ENCODE measurements around the gene ECPAS. TPM values are rescaled to one million over a fixed set of nuclear protein-coding genes. Genes with fewer than 3 reads are reported as not detected.

ECPAS gene
- total and polyA plus RNA-seq, 2 experiments from 2014 or later: 32.1 to 65.6 TPM

GRCh38 chr9:111433082-111433481 is 51.1 kb downstream of the ECPAS start:
- no peak for DNase-seq (ENCODE audit: low spot score)
- H3K9me3 ChIP-seq (ENCODE audit: low read depth): no peaks in the 10 kb centered on the region
- H2AFZ ChIP-seq: no peak overlapping the region
- no peak overlapping the region for H3K27ac ChIP-seq
- H3K79me2 ChIP-seq: no peaks in the 10 kb centered on the region
- H3K4me1 ChIP-seq (ENCODE audit: insufficient read depth): no peaks in the 10 kb centered on the region
- H3K27me3 ChIP-seq: no peaks in the 10 kb centered on the region
- H3K9me2 ChIP-seq (replicated peaks; ENCODE audit: insufficient read depth): no peaks in the 10 kb centered on the region
- H4K20me1 ChIP-seq (ENCODE audit: insufficient read depth, poor library complexity, severe bottlenecking): peaks cover 2% of the 10 kb centered on the region
- TF ChIP-seq EZH2phosphoT487 (IDR thresholded peaks at IDR 0.05; ENCODE audit: low read depth, severe bottlenecking, unreplicated experiment) (no peak), EZH2 (IDR thresholded peaks at IDR 0.05; ENCODE audit: borderline replicate concordance) (no peak)
- TF ChIP-seq, protein P1, sequence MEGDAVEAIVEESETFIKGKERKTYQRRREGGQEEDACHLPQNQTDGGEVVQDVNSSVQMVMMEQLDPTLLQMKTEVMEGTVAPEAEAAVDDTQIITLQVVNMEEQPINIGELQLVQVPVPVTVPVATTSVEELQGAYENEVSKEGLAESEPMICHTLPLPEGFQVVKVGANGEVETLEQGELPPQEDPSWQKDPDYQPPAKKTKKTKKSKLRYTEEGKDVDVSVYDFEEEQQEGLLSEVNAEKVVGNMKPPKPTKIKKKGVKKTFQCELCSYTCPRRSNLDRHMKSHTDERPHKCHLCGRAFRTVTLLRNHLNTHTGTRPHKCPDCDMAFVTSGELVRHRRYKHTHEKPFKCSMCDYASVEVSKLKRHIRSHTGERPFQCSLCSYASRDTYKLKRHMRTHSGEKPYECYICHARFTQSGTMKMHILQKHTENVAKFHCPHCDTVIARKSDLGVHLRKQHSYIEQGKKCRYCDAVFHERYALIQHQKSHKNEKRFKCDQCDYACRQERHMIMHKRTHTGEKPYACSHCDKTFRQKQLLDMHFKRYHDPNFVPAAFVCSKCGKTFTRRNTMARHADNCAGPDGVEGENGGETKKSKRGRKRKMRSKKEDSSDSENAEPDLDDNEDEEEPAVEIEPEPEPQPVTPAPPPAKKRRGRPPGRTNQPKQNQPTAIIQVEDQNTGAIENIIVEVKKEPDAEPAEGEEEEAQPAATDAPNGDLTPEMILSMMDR (IDR thresholded peaks at IDR 0.05; ENCODE audit: poor library complexity): no peak
- H3K36me3 ChIP-seq (replicated peaks; ENCODE audit: insufficient read depth, low read depth): no peaks in the 10 kb centered on the region
- WGBS (ENCODE audit: low lambda C conversion rate, missing lambda C conversion rate): 86% methylated on average over 3 of the region's 3 CpGs
- H3K4me2 ChIP-seq: no peak overlapping the region
- no peak overlapping the region for H3K4me3 ChIP-seq

GRCh38 chr9:111431684-111432083 is 52.5 kb downstream of the ECPAS start:
- H3K4me1 ChIP-seq (ENCODE audit: insufficient read depth): no peaks in the 10 kb centered on the region
- no peaks in the 10 kb centered on the region for H3K9me3 ChIP-seq (ENCODE audit: low read depth)
- H3K9me2 ChIP-seq (replicated peaks; ENCODE audit: insufficient read depth): no peaks in the 10 kb centered on the region
- H3K79me2 ChIP-seq: no peaks in the 10 kb centered on the region
- DNase-seq (ENCODE audit: low spot score): no peak
- no peak overlapping the region for H3K4me2 ChIP-seq
- no peak overlapping the region for H3K4me3 ChIP-seq
- H3K27ac ChIP-seq: no peak overlapping the region
- no peaks in the 10 kb centered on the region for H3K27me3 ChIP-seq
- peaks cover 2% of the 10 kb centered on the region for H4K20me1 ChIP-seq (ENCODE audit: insufficient read depth, poor library complexity, severe bottlenecking)
- H2AFZ ChIP-seq: no peak overlapping the region
- TF ChIP-seq, protein P1 (IDR thresholded peaks at IDR 0.05; ENCODE audit: poor library complexity): no peak
- WGBS (ENCODE audit: low lambda C conversion rate, missing lambda C conversion rate): 81% methylated on average over 3 of the region's 3 CpGs
- H3K36me3 ChIP-seq (replicated peaks; ENCODE audit: insufficient read depth, low read depth): no peaks in the 10 kb centered on the region

DNA sequence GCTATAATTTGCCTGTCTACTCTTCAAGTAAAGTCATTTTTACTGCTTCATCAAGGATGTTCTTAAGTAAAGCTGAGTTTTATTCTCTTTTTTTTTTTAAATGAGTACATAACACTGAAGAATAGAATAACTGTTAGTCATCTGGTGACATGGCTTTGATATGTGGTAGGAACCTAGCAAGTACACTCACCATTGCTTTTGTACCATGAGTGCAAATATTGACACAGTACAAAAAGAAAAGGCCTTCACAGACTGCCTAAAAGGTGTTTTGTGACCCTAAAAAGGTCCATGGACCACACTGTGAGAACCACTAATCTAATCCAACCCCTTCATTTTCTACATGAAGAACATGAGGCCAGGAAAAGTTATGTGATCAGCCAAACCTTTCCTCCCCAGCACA is 55.0 kb downstream of the ECPAS start:
- Histone ChIP-seq H3K27me3 (no peaks in the 10 kb centered on the region), H4K20me1 (ENCODE audit: insufficient read depth, poor library complexity, severe bottlenecking) (peaks cover 1% of the 10 kb centered on the region), H3K9me2 (replicated peaks; ENCODE audit: insufficient read depth) (no peaks in the 10 kb centered on the region), H3K36me3 (replicated peaks; ENCODE audit: insufficient read depth, low read depth) (no peaks in the 10 kb centered on the region), H3K4me3 (no peak overlapping the region), H3K27ac (no peak overlapping the region), H3K4me2 (no peak overlapping the region), H3K79me2 (no peaks in the 10 kb centered on the region), H3K4me1 (ENCODE audit: insufficient read depth) (no peaks in the 10 kb centered on the region), H3K9me3 (ENCODE audit: low read depth) (no peaks in the 10 kb centered on the region), H2AFZ (no peak overlapping the region)
- no peak for DNase-seq (ENCODE audit: low spot score)
- no peak for TF ChIP-seq EZH2phosphoT487 (IDR thresholded peaks at IDR 0.05; ENCODE audit: low read depth, severe bottlenecking, unreplicated experiment)
- TF ChIP-seq, protein P1 (IDR thresholded peaks at IDR 0.05; ENCODE audit: poor library complexity): no peak
- no peak for TF ChIP-seq EZH2 (IDR thresholded peaks at IDR 0.05; ENCODE audit: borderline replicate concordance)

DNA sequence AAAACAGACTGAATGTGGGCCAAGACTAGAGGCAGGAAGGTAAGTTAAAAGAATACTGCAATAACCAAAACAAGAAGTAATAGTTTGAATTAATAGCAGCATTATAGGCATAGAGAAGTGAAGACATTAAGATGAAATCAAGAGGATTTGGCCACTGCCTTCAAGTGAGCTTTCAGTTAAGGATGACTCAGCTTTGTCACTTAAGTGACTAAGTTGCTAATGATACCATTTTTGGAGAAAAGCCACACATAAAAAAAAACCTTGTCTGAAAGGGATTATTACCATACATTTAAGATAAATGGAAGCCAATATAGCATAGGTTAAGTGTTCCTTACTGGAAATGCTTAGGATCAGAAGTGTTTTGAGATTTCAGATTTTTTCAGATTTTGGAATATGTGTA is 57.0 kb downstream of the ECPAS start:
- no peak overlapping the region for H2AFZ ChIP-seq
- no peaks in the 10 kb centered on the region for H3K36me3 ChIP-seq (replicated peaks; ENCODE audit: insufficient read depth, low read depth)
- H3K27me3 ChIP-seq: no peaks in the 10 kb centered on the region
- no peaks in the 10 kb centered on the region for H4K20me1 ChIP-seq (ENCODE audit: insufficient read depth, poor library complexity, severe bottlenecking)
- no peak for DNase-seq (ENCODE audit: low spot score)
- H3K9me3 ChIP-seq (ENCODE audit: low read depth): no peaks in the 10 kb centered on the region
- no peak overlapping the region for H3K4me2 ChIP-seq
- no peaks in the 10 kb centered on the region for H3K79me2 ChIP-seq
- no peak overlapping the region for H3K27ac ChIP-seq
- TF ChIP-seq EZH2 (IDR thresholded peaks at IDR 0.05; ENCODE audit: borderline replicate concordance): no peak
- TF ChIP-seq, protein P1 (IDR thresholded peaks at IDR 0.05; ENCODE audit: poor library complexity): no peak
- no peak for TF ChIP-seq EZH2phosphoT487 (IDR thresholded peaks at IDR 0.05; ENCODE audit: low read depth, severe bottlenecking, unreplicated experiment)
- H3K4me1 ChIP-seq (ENCODE audit: insufficient read depth): no peaks in the 10 kb centered on the region
- no peaks in the 10 kb centered on the region for H3K9me2 ChIP-seq (replicated peaks; ENCODE audit: insufficient read depth)
- H3K4me3 ChIP-seq: no peak overlapping the region
